Keratinocyte (primary cell): ENCODE measurements around the gene DNAJC5G. TPM values are rescaled to one million over a fixed set of nuclear protein-coding genes. Genes with fewer than 3 reads are reported as not detected.

Experiments used
- DNase-seq: peaks from one replicate; pipeline ENCODE4 v3.0.0-alpha.2; 2011; ENCODE audit warnings: low read depth, missing footprints, low spot score
- FAIRE-seq: peaks from 2 replicates; lab custom pipeline; 2011; peaks lifted over from hg19 to GRCh38; lab: Jason Lieb, UNC
- H2AFZ ChIP-seq: 2 replicates; pipeline ENCODE4 v1.6.0; 2012; ENCODE audit warnings: low read length, control low read depth, inconsistent platforms; ENCODE audit not compliant: control insufficient read depth
- H3K27ac ChIP-seq: 2 replicates; pipeline ENCODE4 v1.5.1; 2011; ENCODE audit warnings: low read length; ENCODE audit not compliant: control insufficient read depth, insufficient read depth
- H3K27me3 ChIP-seq: 3 replicates; pipeline ENCODE4 v1.6.0; 2011; ENCODE audit warnings: low read length; ENCODE audit not compliant: control insufficient read depth, insufficient read depth; ENCODE audit errors: extremely low read depth
- H3K36me3 ChIP-seq, 2 experiments: 2 replicates in 1 of 2; 3 replicates in 1 of 2; pipeline ENCODE4 v1.5.1; 2011; ENCODE audit warnings: low read length in 2 of 2, mild to moderate bottlenecking in 1 of 2; ENCODE audit not compliant: control insufficient read depth in 2 of 2, insufficient read depth in 2 of 2; ENCODE audit errors: extremely low read depth in 1 of 2
- H3K4me1 ChIP-seq: 3 replicates; pipeline ENCODE4 v1.5.1; 2011; ENCODE audit warnings: low read length; ENCODE audit not compliant: control insufficient read depth, insufficient read depth; ENCODE audit errors: extremely low read depth
- H3K4me2 ChIP-seq: 3 replicates; pipeline ENCODE4 v1.6.0; 2011; ENCODE audit warnings: low read depth, low read length; ENCODE audit not compliant: control insufficient read depth, insufficient read depth; ENCODE audit errors: extremely low read depth
- H3K4me3 ChIP-seq, 3 experiments: fragments of 200-600 bp in 1 of 3; sonication (generic) in 1 of 3; 2 replicates in 2 of 3; 3 replicates in 1 of 3; pipeline ENCODE4 v1.5.1; 2011 to 2016; ENCODE audit warnings: low read length in 3 of 3, mild to moderate bottlenecking in 3 of 3, control low read depth in 2 of 3, inconsistent platforms in 1 of 3, low read depth in 1 of 3, mixed read lengths in 1 of 3, mixed run types in 1 of 3, moderate library complexity in 1 of 3; ENCODE audit not compliant: control insufficient read depth in 2 of 3, insufficient read depth in 2 of 3; ENCODE audit errors: extremely low read depth in 1 of 3
- H3K79me2 ChIP-seq: 2 replicates; pipeline ENCODE4 v1.6.0; 2012; ENCODE audit warnings: low read length; ENCODE audit not compliant: control insufficient read depth, insufficient read depth
- H3K9ac ChIP-seq: 3 replicates; pipeline ENCODE4 v1.6.0; 2011; ENCODE audit warnings: low read length; ENCODE audit not compliant: control insufficient read depth, insufficient read depth; ENCODE audit errors: extremely low read depth
- H3K9me1 ChIP-seq: 3 replicates; pipeline ENCODE4 v1.6.0; 2011; ENCODE audit warnings: low read length; ENCODE audit not compliant: control insufficient read depth, insufficient read depth; ENCODE audit errors: extremely low read depth
- H3K9me3 ChIP-seq: 2 replicates; pipeline ENCODE4 v1.5.1; 2012; ENCODE audit warnings: low read depth, low read length; ENCODE audit not compliant: control insufficient read depth
- H4K20me1 ChIP-seq: 3 replicates; pipeline ENCODE4 v1.6.0; 2011; ENCODE audit warnings: low read length; ENCODE audit not compliant: control insufficient read depth, insufficient read depth; ENCODE audit errors: extremely low read depth
- CTCF ChIP-seq, 3 experiments: IDR thresholded peaks in 1 of 3; conservative IDR thresholded peaks in 1 of 3; optimal IDR thresholded peaks in 1 of 3; 2 replicates in 2 of 3; 3 replicates in 1 of 3; pipeline versions ENCODE3 to v1.5.1; 2011; ENCODE audit warnings: low read length in 3 of 3, mild to moderate bottlenecking in 3 of 3, moderate library complexity in 2 of 3, control low read depth in 1 of 3, inconsistent platforms in 1 of 3; ENCODE audit not compliant: insufficient read depth in 2 of 3; ENCODE audit errors: extremely low read depth in 1 of 3
- EZH2 ChIP-seq: IDR thresholded peaks from one replicate; pipeline ENCODE4 v1.6.1; 2012; ENCODE audit warnings: inconsistent platforms, mild to moderate bottlenecking, low read length, moderate library complexity
- dilution Hi-C: fragments of 300-500 bp; cut with MboI; formaldehyde crosslinking; loops from one replicate; pipeline ENCODE4 v1.7.0; 2020; ENCODE audit warnings: low sequenced_read_pairs; ENCODE audit not compliant: extremely low pct_ligation_motif_present
- polyA plus RNA-seq, 5 experiments: library from polyadenylated mRNA; depleted of rRNA in 3 of 5; stranded (reverse) in 3 of 5; stranded (forward) in 1 of 5; unstranded in 1 of 5; fragments of >200 nt; gene quantifications; 1 replicate in 1 of 5; 2 replicates in 3 of 5; 3 replicates in 1 of 5; pipeline versions ENCODE4 v1.2.1 to v1.2.3, GENCODE V29; 2011 to 2012; ENCODE audit warnings: missing spikeins in 2 of 5, low read depth in 1 of 5, low replicate concordance in 1 of 5

The DNAJC5G gene
- polyA plus RNA-seq, 1 donor (not counting 4 experiments of a cell fraction or from before 2014, with no cell fraction given) = not detected

GRCh38 chr2:27233341-27233740 lies 41.9 kb upstream of the DNAJC5G start:
- no peak for FAIRE-seq
- peaks cover 49 to 62% of the 10 kb centered on the region in 2 experiments for H3K36me3 ChIP-seq

GRCh38 chr2:27236136-27236535 lies 39.1 kb upstream of the DNAJC5G start:
- H3K4me2 ChIP-seq = no peak overlapping the region
- dilution Hi-C loops = no loop called here
- no peak overlapping the region for H3K4me3 ChIP-seq
- no peak overlapping the region for H3K9ac ChIP-seq
- no peaks in the 10 kb centered on the region for H3K4me1 ChIP-seq
- DNase-seq (no peak), FAIRE-seq (no peak)
- TF ChIP-seq EZH2 = no peak
- no peak for TF ChIP-seq CTCF (optimal IDR thresholded peaks at IDR 0.05 in 1 of 3, IDR thresholded peaks at IDR 0.05 in 1 of 3, conservative IDR thresholded peaks at IDR 0.05 in 1 of 3; ENCODE audit: extremely low read depth in 1 of 3, insufficient read depth in 2 of 3, low read length in 3 of 3)
- H3K27me3 ChIP-seq = no peaks in the 10 kb centered on the region
- H3K79me2 ChIP-seq = no peaks in the 10 kb centered on the region
- H3K36me3 ChIP-seq = peaks cover 55 to 71% of the 10 kb centered on the region in 2 experiments
- H3K9me3 ChIP-seq = no peaks in the 10 kb centered on the region
- no peaks in the 10 kb centered on the region for H4K20me1 ChIP-seq
- no peak overlapping the region for H2AFZ ChIP-seq
- H3K27ac ChIP-seq = no peak overlapping the region
- H3K9me1 ChIP-seq = no peaks in the 10 kb centered on the region

More at GRCh38 chr2:27233341-27233740, 41.9 kb upstream of the DNAJC5G start:
- Histone ChIP-seq H4K20me1 (no peaks in the 10 kb centered on the region), H3K9me1 (no peaks in the 10 kb centered on the region), H3K27ac (no peak overlapping the region), H2AFZ (no peak overlapping the region), H3K9me3 (no peaks in the 10 kb centered on the region), H3K79me2 (no peaks in the 10 kb centered on the region), H3K4me1 (no peaks in the 10 kb centered on the region), H3K9ac (no peak overlapping the region), H3K4me2 (no peak overlapping the region), H3K27me3 (no peaks in the 10 kb centered on the region), H3K4me3 (no peak overlapping the region)
- TF ChIP-seq EZH2 (no peak), CTCF (optimal IDR thresholded peaks at IDR 0.05 in 1 of 3, IDR thresholded peaks at IDR 0.05 in 1 of 3, conservative IDR thresholded peaks at IDR 0.05 in 1 of 3; ENCODE audit: extremely low read depth in 1 of 3, insufficient read depth in 2 of 3, low read length in 3 of 3) (no peak)
- dilution Hi-C loops = no loop called here
- DNase-seq = no peak
